Subcutaneous abdominal adipose tissue (tissue), 5 donors: ENCODE data around the gene ZNF521.

Experiments used
- H3K27ac ChIP-seq: one replicate; pipeline ENCODE4 v1.7.0; 2013; ENCODE audit warnings: low read depth, mild to moderate bottlenecking, inconsistent platforms, low read length, moderate library complexity
- H3K27me3 ChIP-seq, 5 donors: one replicate each; pipeline ENCODE4 v1.7.0; 2013; ENCODE audit warnings: low read length in 5 of 5, inconsistent platforms in 1 of 5; ENCODE audit not compliant: control insufficient read depth in 5 of 5, insufficient read depth in 4 of 5
- H3K36me3 ChIP-seq, 5 donors: one replicate each; pipeline ENCODE4 v1.7.0; 2013; ENCODE audit warnings: low read length in 5 of 5; ENCODE audit not compliant: control insufficient read depth in 5 of 5, insufficient read depth in 5 of 5
- H3K4me1 ChIP-seq, 5 donors: one replicate each; pipeline ENCODE4 v1.7.0; 2013; ENCODE audit warnings: low read length in 5 of 5, mild to moderate bottlenecking in 3 of 5, moderate library complexity in 1 of 5; ENCODE audit not compliant: control insufficient read depth in 5 of 5, insufficient read depth in 5 of 5
- H3K4me3 ChIP-seq, 5 donors: one replicate each; pipeline ENCODE4 v1.7.0; 2013; ENCODE audit warnings: low read length in 5 of 5, low read depth in 1 of 5
- H3K9ac ChIP-seq, 5 donors: one replicate each; pipeline ENCODE4 v1.7.0; 2013; ENCODE audit warnings: low read length in 5 of 5, mild to moderate bottlenecking in 4 of 5, moderate library complexity in 3 of 5
- H3K9me3 ChIP-seq, 5 donors: one replicate each; pipeline ENCODE4 v1.7.0; 2013; ENCODE audit warnings: low read length in 5 of 5; ENCODE audit not compliant: control insufficient read depth in 5 of 5
- donor health status: healthy.
- donor health status: healthy.
- donor health status: healthy.
- donor health status: healthy.
- donor health status: healthy.

The ZNF521 gene

DNA sequence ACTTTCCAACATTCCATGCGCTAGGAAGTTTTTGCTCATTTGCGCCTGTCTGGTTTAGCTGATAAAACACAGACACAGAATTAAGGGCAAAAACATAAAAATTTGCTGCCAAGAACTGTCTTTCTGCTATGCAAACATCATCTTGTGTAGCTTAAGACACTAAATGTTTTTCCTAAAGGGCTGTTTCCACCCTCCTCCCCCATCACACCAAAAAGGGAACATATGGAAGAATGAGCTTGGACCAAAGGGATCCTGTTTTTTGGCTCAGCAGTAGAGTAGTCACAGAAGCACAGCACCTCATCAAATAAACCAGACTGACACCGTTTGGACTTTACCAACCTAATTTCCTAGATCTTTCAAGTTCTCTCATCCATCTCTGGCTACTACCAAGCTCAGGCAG is 210.1 kb downstream of the ZNF521 start:
- Histone ChIP-seq H3K27ac (no peak overlapping the region), H3K9me3 (no peaks in the 10 kb centered on the region), H3K4me3 (no peak overlapping the region), H3K36me3 (no peaks in the 10 kb centered on the region), H3K4me1 (peaks cover 0 to 29% (median 11%) of the 10 kb centered on the region in 5 donors), H3K27me3 (no peaks in the 10 kb centered on the region), H3K9ac (no peak overlapping the region)

DNA sequence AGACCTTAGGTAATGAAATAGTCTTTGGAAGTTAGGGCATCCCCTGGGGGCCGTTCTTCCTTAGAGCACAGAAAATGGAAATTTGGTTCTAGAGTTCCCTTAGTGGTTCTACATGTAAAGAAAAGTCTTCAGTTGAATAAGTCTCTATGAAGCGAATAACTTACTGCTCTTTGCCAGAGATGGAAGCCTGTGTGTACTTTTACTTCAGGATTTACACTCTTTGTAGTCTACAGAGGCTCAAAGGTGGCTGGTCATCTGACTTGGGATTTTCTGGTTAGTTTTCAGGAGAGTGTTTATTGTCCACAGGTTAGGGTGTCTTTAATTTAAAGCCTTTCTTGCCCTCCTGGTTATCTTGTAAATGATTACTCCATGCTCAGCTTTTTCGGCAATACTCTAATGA is 210.6 kb downstream of the ZNF521 start:
- no peak overlapping the region for H3K9ac ChIP-seq
- H3K4me3 ChIP-seq, result no peak overlapping the region
- H3K9me3 ChIP-seq, result no peaks in the 10 kb centered on the region
- no peak overlapping the region for H3K27ac ChIP-seq
- H3K4me1 ChIP-seq, result peaks cover 0 to 33% (median 16%) of the 10 kb centered on the region in 5 donors
- H3K27me3 ChIP-seq, result no peaks in the 10 kb centered on the region
- H3K36me3 ChIP-seq, result no peaks in the 10 kb centered on the region

DNA sequence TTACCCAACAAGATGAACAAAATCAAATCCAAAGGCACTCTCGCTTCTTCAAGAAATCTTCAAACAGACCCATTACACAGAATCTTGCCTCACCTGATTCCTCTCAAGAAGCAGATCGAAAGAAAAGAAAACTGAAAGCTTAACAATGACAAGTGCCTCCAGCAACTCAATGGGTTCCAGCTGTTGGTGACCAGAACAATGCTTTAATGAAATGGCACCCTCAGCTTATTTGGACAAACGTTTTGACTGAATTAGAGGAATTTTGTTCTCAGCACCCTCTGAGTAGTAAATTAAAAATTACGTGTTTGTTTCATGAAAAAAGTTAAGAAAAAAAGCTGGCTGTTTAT is 211.0 kb downstream of the ZNF521 start:
- H3K9ac ChIP-seq, result no peak overlapping the region

DNA sequence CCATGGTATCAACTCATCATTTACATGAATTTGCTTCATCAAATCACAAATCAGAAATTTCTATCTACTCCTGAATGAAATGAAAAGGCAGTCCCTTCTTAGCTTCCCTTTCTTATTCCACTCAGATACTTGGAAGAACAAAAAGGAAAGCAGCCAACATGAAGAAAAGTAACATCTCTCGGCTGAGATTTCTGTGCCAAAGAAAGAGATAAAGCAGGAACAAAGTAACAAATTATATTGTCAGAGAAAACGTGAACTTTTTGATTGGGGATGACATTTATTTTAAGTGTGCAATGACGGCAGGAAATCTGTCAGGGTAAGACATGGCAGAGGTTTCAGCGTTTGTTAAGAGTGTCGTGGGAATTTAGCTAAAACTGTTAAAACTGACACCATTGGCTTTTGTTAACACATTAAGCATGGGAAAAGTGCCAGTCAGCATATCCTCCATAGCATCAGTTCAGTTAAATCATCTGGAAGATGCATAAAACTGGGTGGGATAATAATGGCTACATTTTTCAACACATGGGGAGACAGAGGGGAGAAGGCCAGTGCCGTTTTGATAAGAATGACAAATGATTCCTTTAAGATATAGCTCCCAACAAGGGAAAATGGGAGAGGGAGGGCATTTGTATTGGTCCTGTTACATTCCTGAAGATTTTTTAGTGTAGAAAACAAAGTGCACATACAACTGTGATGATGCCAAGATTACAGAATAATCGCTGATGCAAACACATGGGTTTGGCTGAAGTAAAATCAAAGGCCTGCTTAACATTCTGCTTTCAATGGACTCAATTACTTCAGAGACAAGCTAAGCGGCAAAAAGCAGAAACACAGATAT is 211.6 kb downstream of the ZNF521 start:
- Histone ChIP-seq H3K4me3 (no peak overlapping the region), H3K27ac (no peak overlapping the region), H3K27me3 (no peaks in the 10 kb centered on the region), H3K9ac (no peak overlapping the region), H3K4me1 (peaks cover 0 to 40% (median 24%) of the 10 kb centered on the region in 5 donors), H3K9me3 (no peaks in the 10 kb centered on the region), H3K36me3 (no peaks in the 10 kb centered on the region)

More for the DNA sequence above, 211.0 kb downstream of the ZNF521 start:
- Histone ChIP-seq H3K9me3 (no peaks in the 10 kb centered on the region), H3K4me1 (peaks cover 0 to 36% (median 20%) of the 10 kb centered on the region in 5 donors), H3K27ac (no peak overlapping the region), H3K4me3 (no peak overlapping the region), H3K36me3 (no peaks in the 10 kb centered on the region), H3K27me3 (no peaks in the 10 kb centered on the region)

DNA sequence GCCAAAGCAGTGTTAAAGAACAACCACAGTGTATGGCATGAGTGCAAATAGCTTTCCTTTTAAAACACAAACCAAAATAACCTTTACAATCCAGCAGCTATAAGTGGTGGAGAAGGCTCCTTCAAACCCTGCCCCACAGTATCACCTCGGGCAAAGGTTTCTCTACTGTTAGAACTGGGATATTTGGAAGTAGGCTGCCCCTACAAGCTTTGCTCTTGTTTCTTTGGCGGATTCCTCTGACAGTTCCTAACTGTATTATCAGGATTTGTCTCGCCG is 214.8 kb downstream of the ZNF521 start:
- no peak overlapping the region for H3K4me3 ChIP-seq
- peaks cover 4 to 45% (median 41%) of the 10 kb centered on the region in 5 donors for H3K4me1 ChIP-seq
- no peaks in the 10 kb centered on the region for H3K27me3 ChIP-seq
- H3K36me3 ChIP-seq, result no peaks in the 10 kb centered on the region
- no peak overlapping the region for H3K27ac ChIP-seq
- H3K9me3 ChIP-seq, result no peaks in the 10 kb centered on the region
- no peak overlapping the region for H3K9ac ChIP-seq

DNA sequence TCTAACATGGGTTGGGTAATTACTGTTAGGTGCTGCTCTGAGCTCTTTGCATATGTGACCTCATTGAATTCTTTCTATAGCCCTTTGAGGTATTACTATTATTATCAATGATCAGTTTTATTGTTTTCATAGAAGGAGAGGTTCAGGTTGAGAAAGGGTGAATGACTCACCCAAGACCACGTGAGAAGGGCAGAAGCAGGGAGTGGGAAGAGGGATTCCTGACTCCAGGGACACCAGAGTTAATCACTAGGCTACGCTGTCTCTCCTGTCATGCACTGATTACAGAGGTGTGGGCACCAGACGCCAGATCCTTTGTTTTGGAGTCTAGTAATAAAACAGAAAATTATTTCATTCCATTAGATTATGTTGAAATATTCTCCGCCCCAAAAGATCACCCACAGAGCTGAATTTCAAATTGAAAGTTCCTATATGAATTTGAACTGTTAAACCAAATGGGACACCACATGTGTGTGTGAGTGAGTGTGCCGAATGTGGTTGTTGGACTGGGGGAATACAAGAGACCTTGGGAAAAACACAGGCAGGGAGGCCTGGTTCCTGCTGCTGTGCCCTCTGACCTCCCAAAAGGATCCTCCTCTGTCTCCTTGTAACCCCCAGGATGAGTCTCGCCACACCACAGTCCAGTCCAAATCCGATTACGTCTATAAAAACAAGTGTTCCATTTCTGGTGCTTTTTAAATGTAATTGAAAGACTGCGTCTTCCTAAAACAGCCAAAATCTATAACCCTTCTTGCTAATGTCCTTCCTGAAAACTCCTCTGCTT is 215.4 kb downstream of the ZNF521 start:
- H3K27me3 ChIP-seq, result no peaks in the 10 kb centered on the region
- peak overlapping the region; percentile 8 for H3K27ac ChIP-seq
- no peak overlapping the region for H3K4me3 ChIP-seq
- no peaks in the 10 kb centered on the region for H3K9me3 ChIP-seq
- no peak overlapping the region for H3K9ac ChIP-seq
- no peaks in the 10 kb centered on the region for H3K36me3 ChIP-seq
- H3K4me1 ChIP-seq, result peaks cover 4 to 45% (median 39%) of the 10 kb centered on the region in 5 donors

DNA sequence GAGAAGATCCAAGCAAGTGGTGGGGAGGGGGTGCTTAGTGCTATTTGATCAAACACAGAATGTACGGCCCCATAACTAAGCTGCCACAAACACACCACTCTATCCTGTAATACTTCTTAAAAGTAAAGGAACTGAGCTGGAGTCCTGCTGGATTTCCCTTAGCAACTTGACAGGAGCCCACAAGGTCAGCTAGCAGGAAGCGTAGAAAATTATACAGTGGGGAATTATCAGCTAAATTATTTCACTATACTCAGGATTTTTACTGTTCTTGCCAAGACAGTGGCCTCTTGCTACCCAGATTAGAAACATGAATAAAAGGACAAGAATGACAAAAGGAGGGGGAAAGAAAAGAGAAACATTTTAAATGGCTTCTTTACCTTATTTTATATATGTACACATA is 217.1 kb downstream of the ZNF521 start:
- no peaks in the 10 kb centered on the region for H3K9me3 ChIP-seq
- no peak overlapping the region for H3K27ac ChIP-seq
- H3K36me3 ChIP-seq, result no peaks in the 10 kb centered on the region
- H3K4me1 ChIP-seq, result peaks cover 4 to 39% (median 35%) of the 10 kb centered on the region in 5 donors
- H3K4me3 ChIP-seq, result no peak overlapping the region
- H3K27me3 ChIP-seq, result no peaks in the 10 kb centered on the region
- H3K9ac ChIP-seq, result no peak overlapping the region

DNA sequence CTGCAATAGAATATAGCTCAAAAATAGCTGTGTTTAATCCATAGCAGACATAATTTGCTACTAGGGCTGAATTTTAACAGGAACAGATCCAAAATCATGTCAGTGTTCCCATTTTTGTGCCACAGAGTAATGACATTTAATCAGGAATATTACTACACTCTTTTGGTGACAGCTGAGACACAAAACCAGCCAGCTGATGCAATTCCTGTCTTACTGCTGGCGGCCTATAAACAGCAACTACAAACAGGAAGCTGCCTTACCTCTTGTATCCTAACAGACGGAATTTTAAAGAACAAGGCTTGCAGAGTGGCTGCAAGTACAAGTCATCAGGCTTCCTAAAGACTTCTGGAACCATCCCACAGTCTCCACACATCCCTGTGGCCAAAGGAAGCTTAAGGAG is 218.1 kb downstream of the ZNF521 start:
- Histone ChIP-seq H3K4me1 (peaks cover 4 to 39% (median 34%) of the 10 kb centered on the region in 5 donors), H3K9me3 (no peaks in the 10 kb centered on the region), H3K27ac (no peak overlapping the region), H3K27me3 (no peaks in the 10 kb centered on the region), H3K4me3 (no peak overlapping the region), H3K36me3 (no peaks in the 10 kb centered on the region), H3K9ac (no peak overlapping the region)

DNA sequence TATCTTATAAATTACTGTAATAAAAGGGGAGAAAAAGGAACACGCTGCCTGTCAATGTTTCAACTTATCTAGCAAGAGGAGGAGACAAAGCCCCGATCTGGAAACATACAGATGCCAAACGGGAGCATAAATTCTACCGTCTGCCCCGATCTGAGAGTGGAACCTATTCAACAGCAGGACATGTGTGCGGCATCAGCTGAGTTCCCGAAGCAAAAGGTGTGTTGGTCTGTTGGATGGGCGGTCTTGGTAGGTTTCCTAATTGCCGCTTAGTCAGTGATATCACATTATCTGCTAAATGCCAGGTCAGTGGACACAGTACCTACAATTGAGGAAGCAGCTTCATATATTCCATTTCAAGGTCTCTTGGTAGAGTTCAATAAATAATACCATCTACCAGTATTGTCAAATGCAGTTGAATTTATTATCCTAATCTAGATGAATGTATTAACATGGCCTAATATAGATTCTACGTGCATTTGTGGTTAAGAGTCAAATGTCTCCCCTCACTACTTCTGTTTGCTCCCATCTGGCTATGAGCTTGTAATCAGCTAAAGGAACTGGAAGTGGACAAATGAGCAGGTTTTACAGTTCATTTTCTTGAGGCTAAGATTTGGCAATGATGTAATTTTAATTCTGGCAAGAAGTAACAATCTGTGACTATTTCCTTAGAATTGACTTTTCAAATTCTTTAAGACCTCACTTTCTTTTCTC is 219.0 kb downstream of the ZNF521 start:
- H3K27me3 ChIP-seq, result no peaks in the 10 kb centered on the region
- H3K36me3 ChIP-seq, result no peaks in the 10 kb centered on the region
- no peak overlapping the region for H3K4me3 ChIP-seq
- no peak overlapping the region for H3K9ac ChIP-seq
- H3K27ac ChIP-seq, result no peak overlapping the region
- no peaks in the 10 kb centered on the region for H3K9me3 ChIP-seq
- peaks cover 4 to 39% (median 34%) of the 10 kb centered on the region in 5 donors for H3K4me1 ChIP-seq

DNA sequence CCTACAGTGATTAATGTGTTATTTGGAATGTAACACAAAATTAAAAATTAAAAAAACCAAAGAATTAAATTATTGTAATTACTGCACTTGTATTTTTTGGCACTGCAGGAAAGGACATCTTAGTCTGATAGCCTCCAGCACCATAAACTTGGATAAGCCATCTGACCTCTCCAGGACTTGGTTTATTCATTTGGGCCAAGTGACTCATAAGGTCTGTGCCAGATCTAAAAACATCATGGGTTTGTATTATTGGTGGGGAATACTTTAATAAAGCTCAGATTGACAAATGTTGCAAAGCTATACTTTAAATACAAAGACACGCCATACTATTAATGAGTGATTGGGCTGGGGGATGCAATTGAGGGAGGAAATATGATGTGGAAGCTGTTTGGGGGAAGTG is 225.2 kb downstream of the ZNF521 start:
- Histone ChIP-seq H3K4me1 (peaks cover 0 to 4% (median 2%) of the 10 kb centered on the region in 5 donors), H3K9ac (no peak overlapping the region), H3K27me3 (no peaks in the 10 kb centered on the region), H3K27ac (no peak overlapping the region), H3K4me3 (no peak overlapping the region), H3K36me3 (no peaks in the 10 kb centered on the region), H3K9me3 (no peaks in the 10 kb centered on the region)
